WERI-Rb-1 (cell line): ENCODE data around the gene NR3C2.

ENCODE experiments used
- DNase-seq: peaks from one replicate; pipeline ENCODE4 v3.0.0-alpha.2; 2020
- H3K27ac ChIP-seq: fragments of 250-450 bp; sonication (Bioruptor Pico); 2 replicates; pipeline ENCODE4 v1.5.1; 2020; ENCODE audit warnings: mild to moderate bottlenecking, moderate library complexity
- H3K27me3 ChIP-seq: fragments of 250-450 bp; sonication (Bioruptor Pico); 2 replicates; pipeline ENCODE4 v1.5.1; 2021; ENCODE audit warnings: mild to moderate bottlenecking, low read depth, moderate library complexity; ENCODE audit not compliant: insufficient read depth, severe bottlenecking
- H3K36me3 ChIP-seq: fragments of 250-450 bp; sonication (Bioruptor Pico); 2 replicates; pipeline ENCODE4 v1.5.1; 2020; ENCODE audit warnings: mild to moderate bottlenecking, moderate library complexity
- H3K4me3 ChIP-seq: 2 replicates; pipeline ENCODE4 v1.5.1; 2011; ENCODE audit warnings: low read depth, mild to moderate bottlenecking, control low read depth, low read length
- H3K9me3 ChIP-seq: fragments of 250-450 bp; sonication (Bioruptor Pico); 2 replicates; pipeline ENCODE4 v1.5.1; 2021; ENCODE audit warnings: mild to moderate bottlenecking, moderate library complexity; ENCODE audit not compliant: severe bottlenecking
- CTCF ChIP-seq: IDR thresholded peaks from 2 replicates; pipeline ENCODE4 v1.5.1; 2011; ENCODE audit warnings: low read depth, mild to moderate bottlenecking, control low read depth, inconsistent platforms, low read length

NR3C2 gene

GRCh38 chr4:148438047-148438446 lies 4.2 kb downstream of the NR3C2 start:
- Histone ChIP-seq H3K9me3 (no peaks in the 10 kb centered on the region), H3K4me3 (no peak overlapping the region), H3K36me3 (no peaks in the 10 kb centered on the region), H3K27ac (no peak overlapping the region), H3K27me3 (peaks cover 2% of the 10 kb centered on the region)
- no peak for TF ChIP-seq CTCF
- no peak for DNase-seq

GRCh38 chr4:148437439-148437838 lies 4.8 kb downstream of the NR3C2 start:
- H3K27ac ChIP-seq = no peak overlapping the region
- no peaks in the 10 kb centered on the region for H3K36me3 ChIP-seq
- TF ChIP-seq CTCF = no peak
- peaks cover 2% of the 10 kb centered on the region for H3K27me3 ChIP-seq
- H3K4me3 ChIP-seq = no peak overlapping the region
- H3K9me3 ChIP-seq = no peaks in the 10 kb centered on the region
- no peak for DNase-seq

- no peak overlapping the region for H3K4me3 ChIP-seq
Measured at GRCh38 chr4:148436512-148436911, 5.7 kb downstream of the NR3C2 start.

GRCh38 chr4:148435654-148436406 lies 6.4 kb downstream of the NR3C2 start:
- Histone ChIP-seq H3K36me3 (no peaks in the 10 kb centered on the region), H3K9me3 (no peaks in the 10 kb centered on the region), H3K27ac (no peak overlapping the region), H3K27me3 (no peaks in the 10 kb centered on the region), H3K4me3 (no peak overlapping the region)
- TF ChIP-seq CTCF = no peak
- no peak for DNase-seq

More at GRCh38 chr4:148436512-148436911, 5.7 kb downstream of the NR3C2 start:
- no peak for TF ChIP-seq CTCF
- no peak for DNase-seq
- no peaks in the 10 kb centered on the region for H3K9me3 ChIP-seq
- no peaks in the 10 kb centered on the region for H3K36me3 ChIP-seq
- no peak overlapping the region for H3K27ac ChIP-seq
- H3K27me3 ChIP-seq = peaks cover under 1% of the 10 kb centered on the region

- no peak overlapping the region for H3K4me3 ChIP-seq
- no peaks in the 10 kb centered on the region for H3K36me3 ChIP-seq
- no peaks in the 10 kb centered on the region for H3K9me3 ChIP-seq
- H3K27ac ChIP-seq = no peak overlapping the region
- TF ChIP-seq CTCF = no peak
- DNase-seq = no peak
- no peaks in the 10 kb centered on the region for H3K27me3 ChIP-seq
Measured at GRCh38 chr4:148434075-148434773, 8.0 kb downstream of the NR3C2 start.
